ENCODE data around the gene SLC35F3. TPM values are rescaled to one million over a fixed set of nuclear protein-coding genes. Genes with fewer than 3 reads are reported as not detected.

SLC35F3 gene
- total RNA-seq, 1 donor from 2014 or later: 0.25 TPM

- Mint-ChIP-seq H3K36me3 (no peaks in the 10 kb centered on the region), H3K27ac (no peak overlapping the region), H3K9me3 (no peaks in the 10 kb centered on the region), H3K27me3 (ENCODE audit: low read depth) (peaks cover 44% of the 10 kb centered on the region), H3K4me3 (no peak overlapping the region), H3K4me1 (no peaks in the 10 kb centered on the region)
- DNase-seq (ENCODE audit: low spot score in 2 of 2, unreplicated experiment in 2 of 2): no peak
- TF ChIP-seq CTCF (IDR thresholded peaks at IDR 0.05; ENCODE audit: unreplicated experiment): no peak
These were observed 315.2 kb downstream of the SLC35F3 start for GRCh38 chr1:234219711-234220110.

- Mint-ChIP-seq H3K27me3 (ENCODE audit: low read depth) (peaks cover 39% of the 10 kb centered on the region), H3K4me1 (no peaks in the 10 kb centered on the region), H3K27ac (no peak overlapping the region), H3K9me3 (no peaks in the 10 kb centered on the region), H3K36me3 (no peaks in the 10 kb centered on the region), H3K4me3 (no peak overlapping the region)
- TF ChIP-seq CTCF (IDR thresholded peaks at IDR 0.05; ENCODE audit: unreplicated experiment): no peak
- DNase-seq (ENCODE audit: low spot score in 2 of 2, unreplicated experiment in 2 of 2): no peak
These were observed 317.1 kb downstream of the SLC35F3 start for GRCh38 chr1:234221601-234222000.

- H3K27me3 Mint-ChIP-seq (ENCODE audit: low read depth): peaks cover 33% of the 10 kb centered on the region
- DNase-seq (ENCODE audit: low spot score in 2 of 2, unreplicated experiment in 2 of 2): no peak
- no peaks in the 10 kb centered on the region for H3K36me3 Mint-ChIP-seq
- H3K9me3 Mint-ChIP-seq: no peaks in the 10 kb centered on the region
- H3K27ac Mint-ChIP-seq: no peak overlapping the region
- no peak for TF ChIP-seq CTCF (IDR thresholded peaks at IDR 0.05; ENCODE audit: unreplicated experiment)
- H3K4me3 Mint-ChIP-seq: no peak overlapping the region
- H3K4me1 Mint-ChIP-seq: no peaks in the 10 kb centered on the region
These were observed 318.2 kb downstream of the SLC35F3 start for GRCh38 chr1:234222561-234223280.

GRCh38 chr1:234226113-234226818 lies 321.8 kb downstream of the SLC35F3 start:
- Mint-ChIP-seq H3K4me1 (peaks cover 2% of the 10 kb centered on the region), H3K9me3 (no peaks in the 10 kb centered on the region), H3K36me3 (no peaks in the 10 kb centered on the region), H3K4me3 (no peak overlapping the region), H3K27ac (no peak overlapping the region), H3K27me3 (ENCODE audit: low read depth) (peaks cover 55% of the 10 kb centered on the region)
- no peak for DNase-seq (ENCODE audit: low spot score in 2 of 2, unreplicated experiment in 2 of 2)
- no peak for TF ChIP-seq CTCF (IDR thresholded peaks at IDR 0.05; ENCODE audit: unreplicated experiment)

GRCh38 chr1:234226819-234227165 lies 322.3 kb downstream of the SLC35F3 start:
- no peak overlapping the region for H3K27ac Mint-ChIP-seq
- H3K4me3 Mint-ChIP-seq: no peak overlapping the region
- no peaks in the 10 kb centered on the region for H3K36me3 Mint-ChIP-seq
- peaks cover 2% of the 10 kb centered on the region for H3K4me1 Mint-ChIP-seq
- H3K9me3 Mint-ChIP-seq: no peaks in the 10 kb centered on the region
- H3K27me3 Mint-ChIP-seq (ENCODE audit: low read depth): peaks cover 55% of the 10 kb centered on the region
- no peak for TF ChIP-seq CTCF (IDR thresholded peaks at IDR 0.05; ENCODE audit: unreplicated experiment)
- DNase-seq (ENCODE audit: low spot score in 2 of 2, unreplicated experiment in 2 of 2): no peak
